ENCODE results near the gene RRN3.
"Not testable (repeated sequence)": the region's sequence is repeated elsewhere in the genome, so short reads cannot be mapped to it uniquely, and the experiment has no call there.

The RRN3 gene, protein sequence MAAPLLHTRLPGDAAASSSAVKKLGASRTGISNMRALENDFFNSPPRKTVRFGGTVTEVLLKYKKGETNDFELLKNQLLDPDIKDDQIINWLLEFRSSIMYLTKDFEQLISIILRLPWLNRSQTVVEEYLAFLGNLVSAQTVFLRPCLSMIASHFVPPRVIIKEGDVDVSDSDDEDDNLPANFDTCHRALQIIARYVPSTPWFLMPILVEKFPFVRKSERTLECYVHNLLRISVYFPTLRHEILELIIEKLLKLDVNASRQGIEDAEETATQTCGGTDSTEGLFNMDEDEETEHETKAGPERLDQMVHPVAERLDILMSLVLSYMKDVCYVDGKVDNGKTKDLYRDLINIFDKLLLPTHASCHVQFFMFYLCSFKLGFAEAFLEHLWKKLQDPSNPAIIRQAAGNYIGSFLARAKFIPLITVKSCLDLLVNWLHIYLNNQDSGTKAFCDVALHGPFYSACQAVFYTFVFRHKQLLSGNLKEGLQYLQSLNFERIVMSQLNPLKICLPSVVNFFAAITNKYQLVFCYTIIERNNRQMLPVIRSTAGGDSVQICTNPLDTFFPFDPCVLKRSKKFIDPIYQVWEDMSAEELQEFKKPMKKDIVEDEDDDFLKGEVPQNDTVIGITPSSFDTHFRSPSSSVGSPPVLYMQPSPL

DNA sequence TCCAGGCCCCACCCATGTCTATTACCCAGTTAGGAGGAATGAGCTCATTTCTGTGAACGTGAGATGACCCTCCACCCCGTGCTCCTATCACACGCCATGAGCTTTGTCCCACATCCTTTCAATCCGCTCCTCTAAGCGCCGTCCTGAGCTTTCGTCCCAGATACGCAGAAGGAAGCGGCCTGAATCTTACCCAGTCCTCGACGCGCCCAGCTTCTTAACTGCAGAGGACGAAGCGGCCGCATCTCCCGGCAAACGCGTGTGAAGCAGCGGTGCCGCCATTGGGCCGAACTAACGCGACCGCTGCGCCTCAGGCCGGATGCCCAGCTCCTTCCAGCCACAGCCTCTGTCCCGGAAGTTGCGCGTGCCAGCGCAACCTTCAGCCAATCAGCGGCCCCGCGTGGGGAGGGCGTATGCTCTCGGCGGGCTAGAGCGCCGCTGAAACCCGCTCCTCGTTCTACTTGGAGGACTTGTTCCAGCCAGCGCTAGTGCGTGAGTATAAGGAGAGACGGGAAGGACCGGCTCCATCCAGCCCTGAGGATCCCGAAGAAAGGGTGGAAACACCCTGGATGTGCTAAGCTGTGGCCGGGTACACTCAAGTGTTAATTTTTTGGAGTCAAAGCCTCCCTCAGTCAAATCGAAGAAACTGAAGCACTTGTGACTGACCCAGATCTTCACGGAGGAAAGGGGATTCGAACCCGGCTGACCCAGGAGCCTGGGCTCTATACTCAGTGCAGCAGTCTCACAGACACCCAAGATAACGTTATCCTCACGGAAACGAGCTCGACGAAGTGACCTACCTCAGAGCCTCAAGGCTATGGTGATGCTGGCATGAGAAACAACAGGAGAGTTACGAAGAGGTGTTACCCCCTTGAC, at the start of gene RRN3:
Gene RRN3 (minus strand): TSS at position 318 of the 873 bp plus-strand sequence. CDS start 39 bp downstream, at position 279.
- peak; percentile 92 for DNase-seq

DNA sequence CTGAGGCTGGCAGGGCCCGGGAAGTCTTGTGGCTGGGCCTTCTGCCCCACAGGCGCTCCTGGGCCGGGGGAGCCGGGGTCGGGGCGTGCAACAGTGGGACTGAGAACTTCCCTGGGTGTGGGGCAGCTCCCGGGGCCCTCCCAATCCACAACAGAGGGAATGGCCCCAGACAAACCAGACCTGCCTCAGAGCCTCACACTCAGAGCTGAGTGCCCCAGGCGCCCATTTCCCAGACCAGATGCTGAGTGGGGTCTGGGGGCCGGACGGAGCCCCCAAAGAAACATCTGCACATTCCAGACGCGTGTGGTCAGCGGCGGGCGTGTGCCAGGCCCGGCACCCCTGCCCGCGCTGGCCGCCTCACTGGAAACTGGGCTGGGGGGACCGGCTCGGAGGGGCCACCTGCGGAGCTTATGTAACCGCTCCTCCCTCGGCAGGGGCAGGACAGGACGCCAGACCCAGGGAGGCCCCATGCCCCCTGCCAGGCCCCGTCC, 49.6 kb upstream of the RRN3 start:
- not testable (repeated sequence) for DNase-seq

DNA sequence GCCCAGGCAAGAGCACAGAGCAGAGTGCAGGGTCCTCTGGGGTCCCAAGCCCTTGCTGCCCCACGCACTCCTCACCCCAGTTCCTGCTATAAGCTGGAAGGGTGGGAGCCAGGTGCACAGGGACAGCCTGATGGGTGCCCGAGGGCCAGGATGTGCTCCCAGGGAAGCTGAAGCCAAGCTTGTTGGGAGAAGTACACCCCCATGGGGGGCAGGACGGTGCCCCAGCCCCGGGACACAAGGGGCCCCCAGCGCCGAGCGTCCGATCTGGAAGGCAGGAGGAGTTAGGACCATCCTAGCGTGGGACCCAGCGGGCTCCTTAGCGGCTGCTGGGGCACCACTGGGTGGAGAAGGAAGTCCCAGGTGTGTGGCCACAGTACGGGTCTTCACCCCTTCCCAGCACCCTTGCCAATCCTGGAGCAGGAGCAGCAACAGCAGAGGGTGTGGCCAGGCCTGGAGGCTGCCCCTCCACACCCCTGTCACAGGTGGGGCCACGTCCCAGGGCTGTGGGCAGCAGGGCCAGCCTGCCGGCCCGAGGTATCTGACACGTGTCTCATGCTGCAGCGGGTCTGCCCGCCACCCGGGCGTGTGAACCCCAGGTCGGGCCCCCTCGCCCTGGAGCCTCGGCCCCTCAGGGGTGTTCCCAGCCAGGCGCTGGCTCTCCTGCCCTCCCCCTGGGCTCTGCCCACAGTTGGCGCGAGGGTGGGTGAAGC, 49.0 kb upstream of the RRN3 start:
- not testable (repeated sequence) for DNase-seq

DNA sequence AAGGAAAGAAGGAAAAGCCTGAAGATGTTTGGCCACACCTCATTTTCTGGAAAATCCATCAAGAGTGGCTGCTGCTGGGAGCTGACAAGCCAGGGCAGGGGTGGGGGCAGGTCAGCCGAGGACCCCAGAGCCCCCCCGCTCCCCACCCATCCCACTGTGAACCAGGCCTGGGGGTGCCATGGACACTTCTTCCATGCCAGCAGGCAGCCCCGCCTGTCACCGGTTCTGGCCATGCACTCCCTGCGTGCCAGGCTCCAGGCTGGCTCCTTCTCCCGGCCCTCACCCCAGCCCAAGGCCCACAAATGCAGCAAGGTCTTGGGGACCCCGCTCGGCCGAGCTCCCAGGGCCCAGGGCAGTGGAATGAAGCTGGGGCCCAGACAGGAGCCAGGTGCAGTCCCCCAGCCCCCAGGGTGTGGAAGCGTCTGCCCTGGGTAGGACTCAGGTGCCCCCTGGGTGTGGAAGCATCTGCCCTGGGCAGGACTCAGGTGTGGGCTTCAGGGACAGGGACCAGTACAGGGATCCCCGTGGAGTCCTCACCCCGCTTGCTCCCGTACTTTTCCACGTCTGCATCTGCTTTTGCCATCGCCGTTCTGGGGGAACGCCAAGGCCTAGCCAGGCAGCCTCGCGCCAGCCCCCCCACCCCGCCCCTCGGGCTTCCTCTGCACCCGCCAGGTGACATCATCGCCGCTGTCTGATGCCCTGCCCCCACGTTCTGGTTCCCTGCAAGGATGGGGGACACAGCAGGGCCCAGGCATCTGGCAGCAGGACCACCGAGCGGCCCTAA, 48.2 kb upstream of the RRN3 start:
- not testable (repeated sequence) for DNase-seq

DNA sequence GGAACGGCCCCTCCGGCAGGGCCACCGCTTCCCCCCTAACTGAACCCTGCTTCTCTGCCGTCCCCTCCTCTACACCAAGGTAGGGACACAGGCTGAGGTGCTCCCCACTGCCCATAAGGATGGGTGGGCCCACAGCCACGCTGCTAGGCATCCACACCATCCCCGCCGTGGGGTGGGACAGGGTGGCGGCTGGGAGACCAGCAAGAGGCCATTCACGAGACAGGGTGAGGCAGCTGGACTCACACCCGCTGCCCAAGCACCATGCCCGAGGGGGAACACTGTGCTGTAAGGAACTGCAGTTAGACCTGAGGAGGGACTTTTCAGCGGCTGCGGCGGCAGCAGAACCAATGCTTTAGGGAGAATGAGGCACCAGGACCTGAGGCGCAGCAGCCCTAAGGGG, 47.5 kb upstream of the RRN3 start:
- DNase-seq: no peak

DNA sequence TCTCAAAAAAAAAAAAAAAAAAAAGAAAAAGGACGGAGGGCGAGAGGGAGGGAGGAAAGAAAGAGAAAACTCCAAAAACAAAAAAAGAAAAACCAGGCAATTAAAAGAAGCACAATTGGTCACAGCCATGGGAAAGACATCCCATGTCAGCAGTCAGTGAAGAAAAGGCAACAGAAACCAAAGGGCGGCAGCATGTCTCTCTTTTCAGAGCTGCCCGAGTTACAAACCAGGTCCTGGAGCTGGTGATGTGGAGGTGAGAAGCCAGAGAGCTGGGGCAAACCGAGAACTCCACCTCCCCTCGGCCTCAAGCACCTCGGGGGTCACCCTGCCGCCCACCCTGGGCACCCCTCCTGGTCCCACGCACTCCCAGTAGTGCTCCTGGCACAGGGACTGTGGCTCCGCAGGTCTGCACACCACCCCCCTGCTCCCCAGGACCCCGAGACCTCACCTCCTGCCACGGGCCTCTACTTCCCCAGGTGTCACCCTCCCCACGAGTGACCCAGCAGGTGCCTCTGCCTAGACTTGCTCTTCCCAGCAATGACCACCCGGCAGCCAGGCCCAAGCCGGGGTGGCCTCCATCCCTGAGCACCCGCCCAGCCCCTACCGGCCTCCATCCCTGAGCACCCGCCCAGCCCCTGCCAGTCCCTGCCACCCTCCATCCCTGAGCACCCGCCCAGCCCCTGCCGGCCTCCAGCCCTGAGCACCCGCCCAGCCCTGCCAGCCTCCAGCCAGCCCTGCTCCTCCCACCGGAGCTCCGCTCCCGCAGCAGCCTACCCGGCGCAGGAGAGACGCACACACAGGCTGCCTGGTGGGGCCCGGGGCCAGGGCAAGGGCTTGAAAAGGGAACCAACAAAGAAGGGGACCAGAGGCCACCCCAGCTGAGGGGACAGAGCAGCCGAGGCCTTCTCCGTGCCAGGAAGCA, 46.6 kb upstream of the RRN3 start:
- not testable (repeated sequence) for DNase-seq

DNA sequence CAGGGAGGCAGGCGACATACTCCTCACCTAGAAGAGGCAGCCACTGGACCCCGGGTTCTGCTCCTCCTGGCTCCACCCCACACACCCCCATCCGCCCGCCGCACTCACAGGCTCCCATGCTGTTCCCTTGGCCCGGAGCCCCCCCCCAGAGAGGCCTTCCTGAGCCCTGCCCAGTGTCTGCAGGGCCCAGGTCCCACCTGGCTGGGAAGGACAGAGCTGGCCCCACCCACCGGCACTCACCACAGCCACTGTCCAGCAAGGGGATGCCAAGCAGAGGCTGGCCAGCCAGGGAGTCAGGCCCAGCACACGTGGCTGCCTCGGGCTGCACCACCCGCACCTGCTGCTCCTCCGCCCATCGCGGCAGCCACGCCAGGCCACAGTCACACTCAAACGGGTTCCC, 43.4 kb upstream of the RRN3 start:
- DNase-seq: not testable (repeated sequence)

DNA sequence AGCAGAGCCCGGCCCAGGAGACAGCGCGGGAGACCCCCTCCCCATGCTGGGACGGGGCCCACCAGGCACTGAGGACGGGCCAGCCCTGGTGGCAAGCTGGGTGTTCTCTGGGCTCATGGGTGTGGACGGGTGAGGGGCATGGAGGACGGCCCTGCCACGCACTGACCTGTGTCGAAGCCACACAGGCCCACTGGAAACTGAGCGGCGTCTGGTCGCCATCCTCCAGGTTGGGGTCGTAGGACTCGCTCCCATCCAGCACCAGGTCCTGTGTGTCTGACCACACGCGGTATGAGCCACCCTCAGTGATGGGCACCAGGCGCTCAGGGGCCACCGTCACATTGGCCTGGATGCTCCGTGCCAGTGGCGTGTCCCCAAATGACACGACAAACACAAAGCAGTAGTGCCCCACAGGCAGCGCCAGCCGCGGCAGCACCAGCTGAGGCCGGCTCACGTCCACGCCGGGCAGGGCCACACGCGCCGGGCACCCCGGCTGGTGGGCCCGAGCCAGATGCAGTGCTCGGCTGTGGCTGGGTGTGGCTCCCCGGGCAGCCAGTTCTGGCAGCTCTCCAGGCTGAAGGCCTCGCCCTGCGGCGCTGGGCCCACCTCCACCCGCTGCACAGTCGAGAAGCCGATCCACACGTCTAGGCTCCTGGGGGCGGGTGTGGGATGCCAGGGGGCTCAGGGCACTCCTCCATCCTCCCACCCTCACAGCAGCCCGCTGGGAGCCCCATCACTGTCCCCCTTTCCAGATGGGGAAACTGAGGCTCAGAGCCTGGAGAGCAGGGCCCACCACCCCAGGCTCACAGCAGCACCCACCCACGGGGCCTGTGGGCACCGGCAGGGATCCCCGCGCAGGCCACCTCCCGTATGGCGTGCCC, 41.6 kb upstream of the RRN3 start:
- not testable (repeated sequence) for DNase-seq

DNA sequence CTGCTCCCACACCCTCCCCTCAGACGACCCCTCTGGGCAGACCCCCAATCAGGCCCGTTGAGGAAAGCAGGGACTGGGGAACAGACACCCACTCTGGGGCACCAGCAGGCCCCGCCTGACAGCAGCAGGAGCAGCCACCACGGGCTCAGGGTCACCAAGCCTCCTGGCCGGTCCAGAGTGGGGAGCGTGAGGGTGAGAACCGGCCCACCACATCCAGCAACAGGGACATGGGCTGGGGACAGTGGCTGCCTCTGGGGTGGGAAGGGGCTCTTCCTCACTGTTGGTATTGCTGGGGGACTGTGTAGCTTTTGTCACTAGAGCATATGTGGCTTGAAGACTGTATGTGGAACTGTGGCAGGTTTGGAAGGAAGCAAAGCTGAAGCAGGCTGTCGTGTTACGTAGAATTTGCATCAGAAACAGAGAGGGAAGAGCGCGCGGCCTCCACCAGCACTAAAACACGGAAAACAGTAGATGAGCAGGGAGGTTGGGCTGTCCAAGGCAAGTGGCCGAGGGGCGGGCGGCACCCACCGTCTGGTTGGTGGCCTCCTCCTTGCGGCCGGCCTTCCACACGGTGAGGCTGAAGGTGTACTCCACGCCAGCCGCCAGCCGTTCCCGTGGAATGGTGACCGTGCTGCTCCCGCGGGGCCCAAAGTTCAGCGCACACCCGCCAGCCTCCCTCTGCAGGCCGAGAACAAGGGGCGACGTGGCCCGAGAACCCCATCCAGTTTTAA, 40.8 kb upstream of the RRN3 start:
- DNase-seq: not testable (repeated sequence)

DNA sequence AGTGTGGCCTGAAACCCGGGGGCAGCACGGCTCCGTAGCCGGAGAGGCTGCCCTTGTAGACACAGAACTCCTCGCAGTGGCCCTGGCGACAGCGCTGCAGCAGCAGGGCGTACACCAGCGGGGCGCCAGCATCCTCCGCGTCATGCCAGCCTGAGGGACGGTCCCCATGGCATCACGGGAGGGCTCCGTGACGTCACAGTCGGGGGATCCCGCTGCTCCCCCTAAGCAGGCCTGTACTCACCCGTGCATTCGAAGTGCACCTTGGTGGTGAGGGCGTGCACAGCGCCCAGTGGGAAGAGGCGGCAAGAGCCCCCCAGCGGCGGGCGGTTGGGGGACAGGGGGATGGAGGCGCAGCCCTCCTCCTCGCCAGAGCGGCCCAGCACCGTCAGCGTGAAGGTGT, 39.5 kb upstream of the RRN3 start:
- not testable (repeated sequence) for DNase-seq

DNA sequence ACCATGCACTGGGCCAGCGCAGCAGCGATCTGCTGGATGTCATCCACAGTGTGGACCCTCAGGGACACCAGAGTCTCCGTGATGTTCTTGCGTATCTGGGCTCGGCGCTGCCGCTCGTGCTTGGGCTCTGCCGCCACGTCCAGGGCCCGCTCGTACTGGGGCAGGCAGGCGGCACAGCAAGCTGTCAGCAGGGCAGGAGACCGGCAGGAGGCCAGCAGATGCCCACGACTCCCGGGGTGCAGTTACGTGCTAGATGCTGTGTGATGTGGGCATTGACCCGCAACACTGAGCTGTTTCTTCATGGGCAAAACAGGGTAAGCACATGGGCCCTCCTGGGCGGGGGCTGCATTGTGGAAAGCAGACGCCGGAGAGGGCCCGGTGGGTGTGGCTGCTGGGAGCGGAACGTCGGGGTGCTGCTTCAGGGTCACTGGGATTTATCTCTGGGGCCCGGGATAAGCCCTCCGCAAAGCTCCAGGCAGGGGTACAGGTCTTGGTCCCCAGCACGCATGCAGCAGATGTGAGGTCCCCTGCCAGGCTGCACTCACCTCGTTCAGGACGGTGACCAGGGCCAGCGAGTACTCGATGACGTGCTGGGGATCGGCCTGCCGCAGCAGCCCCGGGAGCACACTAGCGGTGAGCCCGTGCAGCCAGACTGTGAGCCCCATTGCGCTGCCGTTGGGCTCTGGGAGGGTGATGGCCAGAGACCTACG, 38.8 kb upstream of the RRN3 start:
- DNase-seq: not testable (repeated sequence)

DNA sequence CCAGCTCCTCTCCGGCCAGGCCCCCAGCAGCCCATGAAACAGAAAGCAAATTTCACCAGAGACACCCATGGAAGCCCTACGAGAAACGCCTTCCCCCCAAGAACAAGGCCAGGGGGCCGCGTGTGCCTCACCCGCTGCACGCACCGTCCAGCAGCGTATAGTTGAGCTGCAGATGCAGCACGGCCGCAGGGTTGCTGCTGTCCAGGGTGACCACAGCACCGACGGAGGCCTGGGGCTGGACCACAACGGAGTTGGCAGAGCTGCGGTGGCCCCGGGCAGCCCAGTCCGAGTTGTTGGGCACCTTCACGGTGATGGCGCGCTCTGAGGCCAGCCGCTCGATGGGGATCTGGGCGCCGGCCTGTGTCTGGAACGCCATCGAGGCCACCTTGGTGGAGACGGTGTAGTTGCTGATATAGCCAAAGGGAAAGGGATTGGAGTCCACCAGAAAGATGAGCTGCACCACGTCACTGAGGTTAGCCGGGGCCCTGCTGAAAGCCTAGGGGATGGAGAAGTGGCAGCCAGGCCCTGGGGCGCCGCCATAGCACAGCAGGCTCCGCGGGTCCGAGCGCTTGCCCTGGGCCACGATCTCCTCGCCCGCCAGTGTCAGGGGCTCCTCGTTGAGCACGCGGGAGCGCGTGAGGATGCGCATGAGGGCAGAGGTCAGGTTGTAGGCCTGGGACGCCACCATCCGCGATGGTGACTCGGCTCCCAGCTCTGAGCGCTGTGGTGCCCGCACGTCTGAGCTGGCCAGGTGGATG, 37.0 kb upstream of the RRN3 start:
- DNase-seq: not testable (repeated sequence)

DNA sequence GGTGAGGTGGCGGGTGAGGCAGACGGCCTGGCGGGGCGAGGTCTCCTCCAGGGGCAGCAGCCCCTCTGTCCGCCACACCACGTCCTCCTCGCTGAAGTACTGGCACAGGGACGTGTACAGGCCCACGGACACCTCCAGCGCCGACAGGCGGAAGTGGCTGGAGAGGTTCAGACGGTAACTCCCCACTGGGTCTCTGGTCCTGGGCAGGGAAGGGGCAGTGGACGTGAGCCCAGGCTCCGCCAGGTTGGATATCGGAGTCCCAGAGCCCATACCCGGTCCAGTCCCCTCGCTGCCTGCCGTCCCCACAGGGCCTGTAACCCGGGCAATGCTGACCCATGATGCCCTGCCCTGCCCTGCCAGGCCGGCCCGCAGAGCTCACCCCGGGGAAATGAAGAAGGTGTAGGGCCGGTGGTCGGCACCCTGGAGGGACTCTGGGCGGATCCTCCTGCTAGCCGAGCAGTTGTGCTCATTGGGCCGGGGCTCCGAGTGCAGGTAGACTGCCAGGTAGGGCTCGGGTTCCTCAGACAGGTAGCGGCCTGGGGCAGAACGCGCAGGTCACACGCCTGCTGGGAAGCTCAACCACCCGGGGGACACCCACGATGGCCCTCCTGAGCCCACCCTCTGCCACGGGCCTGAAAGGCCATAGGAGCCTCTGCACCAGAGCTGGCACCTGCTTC, 36.3 kb upstream of the RRN3 start:
- not testable (repeated sequence) for DNase-seq

DNA sequence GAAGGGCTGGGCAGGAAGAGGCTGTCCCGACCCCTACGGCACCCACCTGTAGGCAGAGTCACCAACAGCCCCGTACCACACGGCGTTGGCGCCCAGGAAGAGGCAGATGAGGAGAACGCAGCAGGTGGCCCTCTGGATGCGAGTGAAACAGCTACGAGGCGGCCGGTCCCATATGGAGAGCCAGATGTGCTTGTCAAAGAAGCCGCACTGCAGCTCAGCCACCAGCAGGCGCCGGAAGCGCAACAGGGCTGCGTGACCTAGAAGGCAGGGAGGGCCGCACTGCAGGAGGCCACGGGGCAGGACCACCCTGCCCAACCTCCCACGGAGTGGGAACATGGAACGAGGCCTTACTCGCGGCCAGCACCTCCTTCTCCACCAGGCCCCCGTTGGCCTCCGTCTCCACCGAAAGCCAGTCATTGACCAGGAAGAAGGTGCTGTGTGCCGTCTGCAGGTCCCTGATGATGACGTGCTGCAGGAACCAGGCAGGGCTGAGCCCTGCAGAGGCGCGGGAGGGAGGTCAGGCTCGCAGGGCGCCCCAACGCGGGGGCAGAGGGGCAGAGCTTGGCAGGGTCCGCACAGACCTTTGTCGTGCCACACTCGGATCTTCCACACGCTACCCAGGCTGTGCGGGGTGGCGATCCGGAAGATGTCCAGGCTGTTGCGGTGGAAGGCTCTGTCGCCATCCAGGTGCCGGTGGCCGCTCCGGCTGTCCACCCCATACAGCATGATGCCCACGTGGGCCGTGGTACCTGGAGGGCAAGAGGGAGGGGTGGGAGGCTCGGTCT, 33.8 kb upstream of the RRN3 start:
- DNase-seq: not testable (repeated sequence)

DNA sequence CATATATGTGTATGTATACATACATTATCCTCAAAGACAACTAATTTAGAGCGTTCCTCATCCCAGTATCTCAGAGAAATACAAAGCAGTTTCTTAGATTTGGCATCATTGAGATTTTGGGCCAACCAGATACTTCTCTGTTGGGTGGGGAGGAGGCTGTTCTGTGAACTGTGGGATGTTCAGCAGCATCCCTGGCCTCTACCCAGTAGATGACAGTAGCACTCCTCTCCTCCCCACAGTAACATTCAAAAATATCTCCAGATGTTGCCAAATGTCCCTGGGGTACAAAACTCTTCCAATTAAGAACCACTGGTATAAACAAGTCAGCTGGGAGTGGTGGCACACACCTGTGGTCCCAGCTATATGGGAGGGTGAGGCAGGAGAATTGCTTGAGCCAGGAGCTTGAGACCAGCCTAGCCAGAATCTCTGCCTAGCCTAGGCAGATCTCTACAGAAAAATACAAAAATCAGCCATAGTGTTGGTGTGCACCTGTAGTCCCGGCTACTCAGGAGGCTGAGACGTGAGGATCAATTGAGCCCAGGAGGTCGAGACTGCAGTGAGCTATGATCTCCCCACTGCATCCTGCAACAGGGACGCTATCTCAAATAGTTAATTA, 6.4 kb upstream of the RRN3 start:
- not testable (repeated sequence) for DNase-seq
